Pancreas (tissue), 10 donors: ENCODE data around the gene AKT1S1. TPM values are rescaled to one million over a fixed set of nuclear protein-coding genes. Genes with fewer than 3 reads are reported as not detected.
A peak's percentile ranks its signal among the peaks of the same experiment; 100 is the strongest.

Experiments
- ATAC-seq, 4 donors: fragments of 200-7000 bp; cut with Tn5 transposase; one replicate each; pipeline versions ENCODE4 v1.8.0 to v1.9.1; 2020; ENCODE audit warnings: mild to moderate bottlenecking in 4 of 4, moderate library complexity in 4 of 4
- DNase-seq, 6 donors: peaks; one replicate each; pipeline ENCODE4 v3.0.0-alpha.2; 2020
- FAIRE-seq: peaks from 2 replicates; lab custom pipeline; 2012; peaks lifted over from hg19 to GRCh38; lab: Jason Lieb, UNC
- H3K27ac ChIP-seq, 4 donors: fragments of 200-600 bp; sonication (generic); 1 replicate in 3 of 4; 2 replicates in 1 of 4; pipeline versions ENCODE4 v1.5.0 to v1.8.0; 2020
- H3K27me3 ChIP-seq, 4 donors: fragments of 200-600 bp; one replicate each; pipeline ENCODE4 v1.8.0; 2021
- H3K36me3 ChIP-seq, 3 donors: fragments of 200-600 bp; sonication (generic) in 1 of 3; one replicate each; pipeline versions ENCODE4 v1.5.0 to v1.8.0; 2020 to 2021
- H3K4me1 ChIP-seq, 3 donors: fragments of 200-600 bp; one replicate each; pipeline ENCODE4 v1.8.0; 2021
- H3K4me3 ChIP-seq, 4 donors: fragments of 200-600 bp; sonication (generic) in 2 of 4; one replicate each; pipeline versions ENCODE4 v1.5.0 to v1.8.0; 2020 to 2021
- H3K9me3 ChIP-seq, 4 donors: fragments of 200-600 bp; one replicate each; pipeline ENCODE4 v1.8.0; 2021
- CTCF ChIP-seq, 4 donors: fragments of 200-600 bp; sonication (generic) in 3 of 4; IDR thresholded peaks; one replicate each; pipeline versions ENCODE4 v1.5.0 to v1.8.0; 2021; ENCODE audit warnings: antibody characterized with exemption in 4 of 4
- WGBS, 2 donors: extraction: QIAGEN DNeasy Blood & Tissue Kit; methylation state at CpG; one replicate each; pipeline ENCODE4 v1.1.7; 2013; 5-methylcytosine and 5-hydroxymethylcytosine counted together
- intact Hi-C, 3 donors: fragments of 100-400 bp; cut with DNase I; formaldehyde crosslinking; loops; one replicate each; pipeline versions ENCODE4 v1.11.1 to v1.14.2; 2022
- polyA plus RNA-seq, 2 donors: library from polyadenylated mRNA; stranded (reverse); fragments of 200-250 nt; gene quantifications; one replicate each; pipeline ENCODE4 v1.2.3, GENCODE V29; 2013
- total RNA-seq, 6 donors: library from RNA; stranded (reverse); fragmentation: NEBNext Ultra II Directional in 4 of 6; extraction: Animal tissue kit (Norgen Biotek cat#: 25700) in 4 of 6; gene quantifications; one replicate each; pipeline versions ENCODE4 v1.2.1 to v1.2.4, GENCODE V29; 2021 to 2023
- donor health status: healthy with polysubstance abuse.
- donor health status: DM: no; HTN: no; CAD: no; lungs with moderate emphysema.
- donor health status: DM: no; HTN: no; CAD: no.
- donor health status: control.
- donor health status: control.
- donor health status: Bipolar disorder and iron deficiency.
- donor health status: DM: yes; HTN: yes; CAD: no.
- donor health status: DM: no; HTN: no; CAD: no.
- donor health status: DM: no; HTN: no; CAD: no.
- donor health status: DM: yes; HTN: yes; CAD: no.

AKT1S1 gene
- total and polyA plus RNA-seq, 8 donors, result 13.8 to 31.1 (median 18.1) TPM

GRCh38 chr19:49858088-49858985 is 18.8 kb downstream of the AKT1S1 start:
- Histone ChIP-seq H3K27me3 (no peaks in the 10 kb centered on the region), H3K36me3 (peaks cover 0 to 38% (median 10%) of the 10 kb centered on the region in 3 donors), H3K4me3 (no peak overlapping the region), H3K9me3 (no peaks in the 10 kb centered on the region), H3K4me1 (no peaks in the 10 kb centered on the region), H3K27ac (no peak overlapping the region)
- intact Hi-C loops, result no loop called here
- TF ChIP-seq CTCF (IDR thresholded peaks at IDR 0.05), result no peak
- DNase-seq (peak in 2 of 6 donors; percentile 47 to 84), ATAC-seq (peak in 1 of 4 donors; percentile 0), FAIRE-seq (no peak)
- WGBS, 2 donors, result 91% methylated on average over 34 to 37 of the region's 37 CpGs

GRCh38 chr19:49857838-49858087 is 19.4 kb downstream of the AKT1S1 start:
- Histone ChIP-seq H3K36me3 (peaks cover 0 to 38% (median 10%) of the 10 kb centered on the region in 3 donors), H3K4me3 (no peak overlapping the region), H3K4me1 (peaks cover 0 to under 1% (median 0%) of the 10 kb centered on the region in 3 donors), H3K9me3 (no peaks in the 10 kb centered on the region), H3K27me3 (no peaks in the 10 kb centered on the region), H3K27ac (no peak overlapping the region)
- ATAC-seq, result no peak
- FAIRE-seq, result no peak
- intact Hi-C loops, result no loop called here
- 88 to 94% methylated on average over 5 of the region's 5 CpGs for WGBS, 2 donors
- no peak for DNase-seq
- TF ChIP-seq CTCF (IDR thresholded peaks at IDR 0.05), result no peak

- intact Hi-C loops, result no loop called here
- H3K4me1 ChIP-seq, result peaks cover 0 to 3% (median 0%) of the 10 kb centered on the region in 3 donors
- H3K27ac ChIP-seq, result no peak overlapping the region
- ATAC-seq (no peak), DNase-seq (peak in 3 of 6 donors; percentile 52 to 79 (median 58)), FAIRE-seq (no peak)
- no peak for TF ChIP-seq CTCF (IDR thresholded peaks at IDR 0.05)
- no peaks in the 10 kb centered on the region for H3K27me3 ChIP-seq
- no peak overlapping the region for H3K4me3 ChIP-seq
- no peaks in the 10 kb centered on the region for H3K9me3 ChIP-seq
- 93% methylated on average over 26 of the region's 26 CpGs for WGBS, 2 donors
- H3K36me3 ChIP-seq, result peaks cover 0 to 38% (median 10%) of the 10 kb centered on the region in 3 donors
Measured at GRCh38 chr19:49857061-49857837, 19.9 kb downstream of the AKT1S1 start.

- ATAC-seq (no peak), DNase-seq (peak in 3 of 6 donors; percentile 45 to 79 (median 61)), FAIRE-seq (no peak)
- WGBS, 2 donors, result 91 to 92% methylated on average over 18 of the region's 18 CpGs
- no peak for TF ChIP-seq CTCF (IDR thresholded peaks at IDR 0.05)
- Histone ChIP-seq H3K4me1 (peaks cover 0 to 3% (median 0%) of the 10 kb centered on the region in 3 donors), H3K4me3 (no peak overlapping the region), H3K27me3 (no peaks in the 10 kb centered on the region), H3K36me3 (peaks cover 0 to 37% (median 10%) of the 10 kb centered on the region in 3 donors), H3K27ac (no peak overlapping the region), H3K9me3 (no peaks in the 10 kb centered on the region)
- intact Hi-C loops, result no loop called here
Measured at GRCh38 chr19:49856574-49857021, 20.6 kb downstream of the AKT1S1 start.
